Measurements from ENCODE around the gene SLC41A3.
"Not testable (repeated sequence)": the region's sequence is repeated elsewhere in the genome, so short reads cannot be mapped to it uniquely, and the experiment has no call there.

The SLC41A3 gene

DNA sequence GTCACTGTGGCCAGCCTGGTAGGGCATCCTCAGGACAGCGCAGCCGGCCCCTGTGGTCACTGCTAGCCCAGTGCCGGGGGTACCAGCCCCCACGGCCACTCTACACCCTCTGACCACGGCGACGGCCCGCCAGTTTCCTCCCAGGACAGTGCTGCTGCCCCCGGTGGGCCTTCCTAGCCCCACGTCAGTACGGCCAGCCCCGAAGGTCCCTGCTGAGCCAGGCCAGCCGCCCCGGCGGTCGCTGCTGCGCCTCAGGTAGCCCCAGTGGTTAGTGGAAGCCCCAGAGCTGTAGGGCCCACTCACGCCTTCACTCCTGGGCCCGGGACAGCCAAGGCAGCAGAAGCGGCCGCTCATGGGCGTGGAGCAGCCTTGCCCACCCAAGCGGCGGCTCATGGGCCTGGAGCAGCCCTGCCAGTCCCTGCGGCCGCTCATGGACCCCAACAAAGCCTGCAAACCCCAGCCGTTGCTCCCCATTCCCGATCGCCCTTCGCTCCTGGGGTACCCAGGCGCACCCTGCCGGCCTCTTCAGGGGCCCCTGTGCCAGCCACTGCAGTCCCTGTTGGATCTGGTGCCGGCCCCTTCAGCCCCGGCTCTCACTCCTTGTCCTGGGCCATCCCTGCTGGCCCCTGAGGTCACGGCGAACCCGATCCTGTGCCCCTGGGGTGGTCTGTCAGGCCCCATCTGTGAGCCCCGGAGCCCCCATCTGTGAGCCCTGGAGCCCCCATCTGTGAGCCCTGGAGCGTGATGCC, 124.4 kb downstream of the SLC41A3 start:
- H3K4me3 ChIP-seq (ENCODE audit: low read length), result no peak overlapping the region
- TF ChIP-seq ZNF274 (IDR thresholded peaks at IDR 0.05; ENCODE audit: low read depth, low read length), result no peak

GRCh38 chr3:125958511-125959316, 125.2 kb downstream of the SLC41A3 start:
- no peak for TF ChIP-seq ZNF274 (IDR thresholded peaks at IDR 0.05; ENCODE audit: low read depth, low read length)
- no peak overlapping the region for H3K4me3 ChIP-seq (ENCODE audit: low read length)

- TF ChIP-seq ZNF274 (IDR thresholded peaks at IDR 0.05; ENCODE audit: low read depth, low read length), result no peak
- H3K4me3 ChIP-seq (ENCODE audit: low read length), result no peak overlapping the region
These were observed 126.0 kb downstream of the SLC41A3 start for GRCh38 chr3:125957674-125958510.

GRCh38 chr3:125957020-125957419, 126.9 kb downstream of the SLC41A3 start:
- H3K4me3 ChIP-seq (ENCODE audit: low read length), result not testable (repeated sequence)
